ENCODE measurements around the gene EEF2. TPM values are rescaled to one million over a fixed set of nuclear protein-coding genes. Genes with fewer than 3 reads are reported as not detected.

The EEF2 gene
- total RNA-seq, 1 donor from 2014 or later = 3,162 TPM

- TF ChIP-seq CTCF (IDR thresholded peaks at IDR 0.05) = no peak
- H3K27me3 Mint-ChIP-seq (ENCODE audit: unreplicated experiment) = no peaks in the 10 kb centered on the region
- peaks cover 56% of the 10 kb centered on the region for H3K36me3 Mint-ChIP-seq (ENCODE audit: unreplicated experiment)
- H3K4me1 Mint-ChIP-seq (ENCODE audit: unreplicated experiment) = peaks cover 21% of the 10 kb centered on the region
- H3K9me3 Mint-ChIP-seq (ENCODE audit: unreplicated experiment) = no peaks in the 10 kb centered on the region
- no peak for DNase-seq (ENCODE audit: extremely low spot score, unreplicated experiment)
- peak overlapping the region; percentile 54 for H3K27ac Mint-ChIP-seq (ENCODE audit: unreplicated experiment)
- H3K4me3 Mint-ChIP-seq (ENCODE audit: unreplicated experiment) = no peak overlapping the region
Observed at GRCh38 chr19:3979289-3979673, 6.0 kb downstream of the EEF2 start.

GRCh38 chr19:3978145-3978544 lies 7.1 kb downstream of the EEF2 start:
- DNase-seq (ENCODE audit: extremely low spot score, unreplicated experiment) = no peak
- no peak overlapping the region for H3K4me3 Mint-ChIP-seq (ENCODE audit: unreplicated experiment)
- peak overlapping the region; percentile 31 for H3K27ac Mint-ChIP-seq (ENCODE audit: unreplicated experiment)
- H3K9me3 Mint-ChIP-seq (ENCODE audit: unreplicated experiment) = no peaks in the 10 kb centered on the region
- peaks cover 10% of the 10 kb centered on the region for H3K4me1 Mint-ChIP-seq (ENCODE audit: unreplicated experiment)
- TF ChIP-seq CTCF (IDR thresholded peaks at IDR 0.05) = no peak
- peaks cover 46% of the 10 kb centered on the region for H3K36me3 Mint-ChIP-seq (ENCODE audit: unreplicated experiment)
- H3K27me3 Mint-ChIP-seq (ENCODE audit: unreplicated experiment) = no peaks in the 10 kb centered on the region

GRCh38 chr19:3977242-3978143 lies 7.8 kb downstream of the EEF2 start:
- H3K4me3 Mint-ChIP-seq (ENCODE audit: unreplicated experiment) = no peak overlapping the region
- H3K9me3 Mint-ChIP-seq (ENCODE audit: unreplicated experiment) = no peaks in the 10 kb centered on the region
- H3K27ac Mint-ChIP-seq (ENCODE audit: unreplicated experiment) = no peak overlapping the region
- TF ChIP-seq CTCF (IDR thresholded peaks at IDR 0.05) = no peak
- H3K4me1 Mint-ChIP-seq (ENCODE audit: unreplicated experiment) = peaks cover 3% of the 10 kb centered on the region
- H3K27me3 Mint-ChIP-seq (ENCODE audit: unreplicated experiment) = no peaks in the 10 kb centered on the region
- H3K36me3 Mint-ChIP-seq (ENCODE audit: unreplicated experiment) = peaks cover 40% of the 10 kb centered on the region
- DNase-seq (ENCODE audit: extremely low spot score, unreplicated experiment) = no peak

- DNase-seq (ENCODE audit: extremely low spot score, unreplicated experiment) = no peak
- Mint-ChIP-seq H3K27me3 (ENCODE audit: unreplicated experiment) (no peaks in the 10 kb centered on the region), H3K4me1 (ENCODE audit: unreplicated experiment) (peaks cover 2% of the 10 kb centered on the region), H3K27ac (ENCODE audit: unreplicated experiment) (no peak overlapping the region), H3K9me3 (ENCODE audit: unreplicated experiment) (no peaks in the 10 kb centered on the region), H3K36me3 (ENCODE audit: unreplicated experiment) (peaks cover 36% of the 10 kb centered on the region), H3K4me3 (ENCODE audit: unreplicated experiment) (no peak overlapping the region)
- no peak for TF ChIP-seq CTCF (IDR thresholded peaks at IDR 0.05)
Observed at GRCh38 chr19:3976495-3977241, 8.6 kb downstream of the EEF2 start.

GRCh38 chr19:3975637-3976087 lies 9.6 kb downstream of the EEF2 start:
- H3K4me3 Mint-ChIP-seq (ENCODE audit: unreplicated experiment) = no peak overlapping the region
- no peaks in the 10 kb centered on the region for H3K9me3 Mint-ChIP-seq (ENCODE audit: unreplicated experiment)
- no peak overlapping the region for H3K27ac Mint-ChIP-seq (ENCODE audit: unreplicated experiment)
- H3K36me3 Mint-ChIP-seq (ENCODE audit: unreplicated experiment) = peaks cover 31% of the 10 kb centered on the region
- no peaks in the 10 kb centered on the region for H3K4me1 Mint-ChIP-seq (ENCODE audit: unreplicated experiment)
- TF ChIP-seq CTCF (IDR thresholded peaks at IDR 0.05) = no peak
- no peaks in the 10 kb centered on the region for H3K27me3 Mint-ChIP-seq (ENCODE audit: unreplicated experiment)
- no peak for DNase-seq (ENCODE audit: extremely low spot score, unreplicated experiment)
